Type B pancreatic cell (in vitro differentiated cells): Measurements from ENCODE around the gene STIM1. TPM values are rescaled to one million over a fixed set of nuclear protein-coding genes. Genes with fewer than 3 reads are reported as not detected.

Experiments used
- DNase-seq: peaks from one replicate; pipeline ENCODE4 v3.0.0; 2021; ENCODE audit warnings: mixed read lengths; ENCODE audit not compliant: unreplicated experiment; ENCODE audit errors: extremely low spot score
- H3K27ac Mint-ChIP-seq: 2 replicates; pipeline ENCODE4 v1.8.0; 2021; ENCODE audit warnings: mild to moderate bottlenecking, mixed read lengths
- H3K27me3 Mint-ChIP-seq: 2 replicates; pipeline ENCODE4 v1.8.0; 2021; ENCODE audit warnings: mixed read lengths
- H3K36me3 Mint-ChIP-seq: 2 replicates; pipeline ENCODE4 v1.8.0; 2021; ENCODE audit warnings: mixed read lengths
- H3K4me1 Mint-ChIP-seq: one replicate; pipeline ENCODE4 v1.8.0; 2021; ENCODE audit warnings: mixed read lengths; ENCODE audit not compliant: unreplicated experiment
- H3K4me3 Mint-ChIP-seq: 2 replicates; pipeline ENCODE4 v1.8.0; 2021; ENCODE audit warnings: mild to moderate bottlenecking, mixed read lengths
- H3K9me3 Mint-ChIP-seq: 2 replicates; pipeline ENCODE4 v1.8.0; 2021; ENCODE audit warnings: mixed read lengths
- total RNA-seq: library from RNA; stranded (reverse); gene quantifications from 2 replicates; pipeline ENCODE4 v1.2.1, GENCODE V29; 2021; ENCODE audit warnings: low replicate concordance
- TF ChIP-seq, protein P1 (sequence below): fragments of 200-600 bp; sonication (generic); conservative IDR thresholded peaks from 2 replicates; pipeline ENCODE4 v1.5.0; 2021; ENCODE audit warnings: antibody characterized with exemption, mild to moderate bottlenecking

STIM1 gene
- total RNA-seq, 1 donor from 2014 or later, result 38.9 TPM

GRCh38 chr11:3865388-3866193 is 10.1 kb downstream of the STIM1 start:
- peaks cover 5% of the 10 kb centered on the region for H3K9me3 Mint-ChIP-seq
- H3K27me3 Mint-ChIP-seq, result no peaks in the 10 kb centered on the region
- H3K4me3 Mint-ChIP-seq, result peak overlapping the region; percentile 21
- TF ChIP-seq, protein P1, sequence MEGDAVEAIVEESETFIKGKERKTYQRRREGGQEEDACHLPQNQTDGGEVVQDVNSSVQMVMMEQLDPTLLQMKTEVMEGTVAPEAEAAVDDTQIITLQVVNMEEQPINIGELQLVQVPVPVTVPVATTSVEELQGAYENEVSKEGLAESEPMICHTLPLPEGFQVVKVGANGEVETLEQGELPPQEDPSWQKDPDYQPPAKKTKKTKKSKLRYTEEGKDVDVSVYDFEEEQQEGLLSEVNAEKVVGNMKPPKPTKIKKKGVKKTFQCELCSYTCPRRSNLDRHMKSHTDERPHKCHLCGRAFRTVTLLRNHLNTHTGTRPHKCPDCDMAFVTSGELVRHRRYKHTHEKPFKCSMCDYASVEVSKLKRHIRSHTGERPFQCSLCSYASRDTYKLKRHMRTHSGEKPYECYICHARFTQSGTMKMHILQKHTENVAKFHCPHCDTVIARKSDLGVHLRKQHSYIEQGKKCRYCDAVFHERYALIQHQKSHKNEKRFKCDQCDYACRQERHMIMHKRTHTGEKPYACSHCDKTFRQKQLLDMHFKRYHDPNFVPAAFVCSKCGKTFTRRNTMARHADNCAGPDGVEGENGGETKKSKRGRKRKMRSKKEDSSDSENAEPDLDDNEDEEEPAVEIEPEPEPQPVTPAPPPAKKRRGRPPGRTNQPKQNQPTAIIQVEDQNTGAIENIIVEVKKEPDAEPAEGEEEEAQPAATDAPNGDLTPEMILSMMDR, result no peak
- no peak for DNase-seq
- peaks cover 9% of the 10 kb centered on the region for H3K36me3 Mint-ChIP-seq
- peaks cover 36% of the 10 kb centered on the region for H3K4me1 Mint-ChIP-seq
- peak overlapping the region; percentile 71 for H3K27ac Mint-ChIP-seq

- Mint-ChIP-seq H3K9me3 (no peaks in the 10 kb centered on the region), H3K36me3 (peaks cover 5% of the 10 kb centered on the region), H3K27me3 (no peaks in the 10 kb centered on the region), H3K27ac (peak overlapping the region; percentile 71), H3K4me3 (peak overlapping the region; percentile 21), H3K4me1 (peaks cover 31% of the 10 kb centered on the region)
- DNase-seq, result no peak
- TF ChIP-seq, protein P1, result no peak
Measured at GRCh38 chr11:3866206-3866605, 10.7 kb downstream of the STIM1 start.

- peaks cover 26% of the 10 kb centered on the region for H3K4me1 Mint-ChIP-seq
- no peaks in the 10 kb centered on the region for H3K9me3 Mint-ChIP-seq
- H3K27me3 Mint-ChIP-seq, result no peaks in the 10 kb centered on the region
- peak overlapping the region; percentile 71 for H3K27ac Mint-ChIP-seq
- no peak for DNase-seq
- H3K36me3 Mint-ChIP-seq, result peaks cover 5% of the 10 kb centered on the region
- TF ChIP-seq, protein P1, result no peak
- no peak overlapping the region for H3K4me3 Mint-ChIP-seq
Measured at GRCh38 chr11:3866836-3867208, 11.4 kb downstream of the STIM1 start.

GRCh38 chr11:3867209-3868091 is 12.0 kb downstream of the STIM1 start:
- TF ChIP-seq, protein P1, result no peak
- H3K27ac Mint-ChIP-seq, result peak overlapping the region; percentile 71
- peaks cover 26% of the 10 kb centered on the region for H3K4me1 Mint-ChIP-seq
- no peak for DNase-seq
- no peaks in the 10 kb centered on the region for H3K27me3 Mint-ChIP-seq
- H3K36me3 Mint-ChIP-seq, result peaks cover 5% of the 10 kb centered on the region
- H3K4me3 Mint-ChIP-seq, result peak overlapping the region; percentile 47
- H3K9me3 Mint-ChIP-seq, result no peaks in the 10 kb centered on the region

- DNase-seq, result no peak
- Mint-ChIP-seq H3K27ac (no peak overlapping the region), H3K4me3 (no peak overlapping the region), H3K36me3 (peaks cover 5% of the 10 kb centered on the region), H3K4me1 (peaks cover 25% of the 10 kb centered on the region), H3K9me3 (no peaks in the 10 kb centered on the region), H3K27me3 (no peaks in the 10 kb centered on the region)
- TF ChIP-seq, protein P1, result no peak
Measured at GRCh38 chr11:3873712-3874349, 18.4 kb downstream of the STIM1 start.
